Measurements from ENCODE around the gene CNTNAP2. TPM values are rescaled to one million over a fixed set of nuclear protein-coding genes. Genes with fewer than 3 reads are reported as not detected.

The CNTNAP2 gene
- total RNA-seq, 1 experiment from 2014 or later = 64.5 TPM

- Mint-ChIP-seq H3K9me3 (no peaks in the 10 kb centered on the region; a peak in 1 of 5 replicates), H3K4me3 (no peak overlapping the region), H3K27me3 (ENCODE audit: low read depth) (no peaks in the 10 kb centered on the region), H3K4me1 (no peaks in the 10 kb centered on the region), H3K36me3 (ENCODE audit: insufficient read depth in 1 of 3, low read depth in 3 of 3) (no peaks in the 10 kb centered on the region), H3K27ac (no peak overlapping the region)
- Histone ChIP-seq H3K27me3 (ENCODE audit: insufficient read depth, low read length) (no peaks in the 10 kb centered on the region), H3K23ac (ENCODE audit: insufficient read length, low read depth, low read length) (no peak overlapping the region), H3K27ac (ENCODE audit: insufficient read length, low read depth, low read length) (no peak overlapping the region), H4K91ac (ENCODE audit: insufficient read length, low read depth, low read length) (no peak overlapping the region), H4K20me1 (ENCODE audit: control insufficient read depth, insufficient read depth, insufficient read length) (no peaks in the 10 kb centered on the region), H2BK12ac (ENCODE audit: insufficient read length, low read depth, low read length) (no peak overlapping the region), H3K9me3 (ENCODE audit: control insufficient read depth, low read depth, low read length) (no peaks in the 10 kb centered on the region), H3K18ac (ENCODE audit: insufficient read length, low read depth, low read length) (no peak overlapping the region), H3K4ac (ENCODE audit: low read depth, low read length) (no peak overlapping the region), H3K4me1 (ENCODE audit: insufficient read depth, low read length) (no peaks in the 10 kb centered on the region), H4K5ac (ENCODE audit: insufficient read length, low read depth, low read length) (no peak overlapping the region), H3K4me2 (ENCODE audit: insufficient read depth, insufficient read length, low read length) (no peak overlapping the region), H2BK5ac (ENCODE audit: insufficient read length, low read length) (no peak overlapping the region), H2BK120ac (ENCODE audit: low read depth, low read length, poor library complexity, severe bottlenecking) (no peak overlapping the region), H2BK20ac (ENCODE audit: low read depth, low read length, poor library complexity, severe bottlenecking) (no peak overlapping the region), H3K9ac (ENCODE audit: extremely low read depth, insufficient read length, low read length) (no peak overlapping the region), H3T11ph (ENCODE audit: low read length) (no peak overlapping the region), H3K79me1 (ENCODE audit: insufficient read depth, low read depth, low read length, poor library complexity, severe bottlenecking) (no peaks in the 10 kb centered on the region), H2AK5ac (ENCODE audit: insufficient read length, low read length) (no peak overlapping the region), H3K23me2 (ENCODE audit: insufficient read length, low read depth, low read length, poor library complexity, severe bottlenecking) (no peaks in the 10 kb centered on the region), H3K56ac (ENCODE audit: insufficient read length, low read depth, low read length) (no peak overlapping the region), H2BK15ac (ENCODE audit: low read depth, low read length) (no peak overlapping the region), H2AFZ (ENCODE audit: low read length) (no peak overlapping the region), H4K8ac (replicated peaks; ENCODE audit: insufficient read length, low read depth, low read length) (no peak overlapping the region), H3K79me2 (ENCODE audit: insufficient read depth, low read length) (no peaks in the 10 kb centered on the region), H3K14ac (ENCODE audit: insufficient read depth, low read length) (no peak overlapping the region)
- no peak for TF ChIP-seq CTCF (conservative IDR thresholded peaks at IDR 0.05)
- DNase-seq = no peak
- WGBS (ENCODE audit: extremely low coverage, insufficient read length, low lambda C conversion rate) = 100% methylated on average over 2 of the region's 9 CpGs
These were observed 13.4 kb downstream of the CNTNAP2 start for GRCh38 chr7:146129997-146130396.
